ENCODE results near the gene OR8A1.
"Not testable (repeated sequence)": the region's sequence is repeated elsewhere in the genome, so short reads cannot be mapped to it uniquely, and the experiment has no call there.

OR8A1 gene

GRCh38 chr11:124597626-124598025 is 27.8 kb downstream of the OR8A1 start:
- no peak for DNase-seq

GRCh38 chr11:124600621-124601320 is 31.0 kb downstream of the OR8A1 start:
- peak; percentile 79 for DNase-seq

GRCh38 chr11:124602193-124602592 is 32.4 kb downstream of the OR8A1 start:
- DNase-seq: no peak

GRCh38 chr11:124602723-124603122 is 32.9 kb downstream of the OR8A1 start:
- DNase-seq: not testable (repeated sequence)

- DNase-seq: no peak
Observed at GRCh38 chr11:124605719-124606118, 35.9 kb downstream of the OR8A1 start.

- DNase-seq: no peak
Observed at GRCh38 chr11:124608147-124608546, 38.4 kb downstream of the OR8A1 start.

GRCh38 chr11:124610295-124610694 is 40.5 kb downstream of the OR8A1 start:
- no peak for DNase-seq

- DNase-seq: no peak
Observed at GRCh38 chr11:124611064-124611463, 41.3 kb downstream of the OR8A1 start, which contains the start of gene PANX3. Gene PANX3 (plus strand): TSS chr11:124611428. CDS start chr11:124611557, 129 bp downstream.

GRCh38 chr11:124612045-124612444 is 42.2 kb downstream of the OR8A1 start:
- peak; percentile 17 for DNase-seq

- DNase-seq: no peak
Observed at GRCh38 chr11:124612567-124613246, 42.9 kb downstream of the OR8A1 start.

GRCh38 chr11:124618863-124619262 is 49.1 kb downstream of the OR8A1 start:
- DNase-seq: no peak

Measured in NCI-H526 treated with DMSO at 0.1 percent for 48 hours (cell line).